Measurements from ENCODE around the gene RCCD1. TPM values are rescaled to one million over a fixed set of nuclear protein-coding genes. Genes with fewer than 3 reads are reported as not detected.
A peak's percentile ranks its signal among the peaks of the same experiment; 100 is the strongest.

RCCD1 gene
- total RNA-seq, 1 experiment from 2014 or later = 26.1 TPM

- no peak overlapping the region for H3K4me3 ChIP-seq (ENCODE audit: low read depth, low read length)
- Mint-ChIP-seq H3K36me3 (ENCODE audit: insufficient read depth, unreplicated experiment) (peaks cover 21% of the 10 kb centered on the region), H3K4me1 (ENCODE audit: low read depth, unreplicated experiment) (peaks cover 21% of the 10 kb centered on the region), H3K4me3 (ENCODE audit: unreplicated experiment) (no peak overlapping the region), H3K27me3 (ENCODE audit: insufficient read depth, unreplicated experiment) (no peaks in the 10 kb centered on the region), H3K27ac (ENCODE audit: unreplicated experiment) (no peak overlapping the region), H3K9me3 (ENCODE audit: unreplicated experiment) (no peaks in the 10 kb centered on the region)
- peaks cover 13% of the 10 kb centered on the region for H3K4me1 ChIP-seq
- BruUV-seq (replicated peaks) = no TSS peak
- CTCF ChIA-PET = no interaction called here
- H3K36me3 ChIP-seq (ENCODE audit: control insufficient read depth, insufficient read depth, low read length) = no peaks in the 10 kb centered on the region
- no peak for TF ChIP-seq CTCF (IDR thresholded peaks at IDR 0.05; ENCODE audit: insufficient read depth in 1 of 2, low read depth in 1 of 2, low read length in 1 of 2, severe bottlenecking in 1 of 2, unreplicated experiment in 1 of 2)
- no peaks in the 10 kb centered on the region for H3K27me3 ChIP-seq (replicated peaks; ENCODE audit: control insufficient read depth, insufficient read depth, low read length)
- no peaks in the 10 kb centered on the region for H3K9me3 ChIP-seq
- POLR2A ChIA-PET = no interaction called here
- intact Hi-C loops (cut with micrococcal nuclease; ENCODE audit: unreplicated experiment) = loop anchor here (5.0 kb wide), 1 partner anchor 33 kb away; no protein-coding TSS in a partner anchor
- DNase-seq = no peak
These were observed 35.8 kb downstream of the RCCD1 start for GRCh38 chr15:90990446-90990845.

- no peak overlapping the region for H3K4me3 ChIP-seq (ENCODE audit: low read depth, low read length)
- Mint-ChIP-seq H3K4me1 (ENCODE audit: low read depth, unreplicated experiment) (peaks cover 21% of the 10 kb centered on the region), H3K36me3 (ENCODE audit: insufficient read depth, unreplicated experiment) (peaks cover 21% of the 10 kb centered on the region), H3K4me3 (ENCODE audit: unreplicated experiment) (peak overlapping the region; percentile 87), H3K27ac (ENCODE audit: unreplicated experiment) (peak overlapping the region; percentile 65), H3K9me3 (ENCODE audit: unreplicated experiment) (no peaks in the 10 kb centered on the region), H3K27me3 (ENCODE audit: insufficient read depth, unreplicated experiment) (no peaks in the 10 kb centered on the region)
- BruUV-seq (replicated peaks) = no TSS peak
- ChIA-PET POLR2A (no interaction called here), CTCF (no interaction called here)
- intact Hi-C loops (cut with micrococcal nuclease; ENCODE audit: unreplicated experiment) = loop anchor here (5.0 kb wide), 1 partner anchor 34 kb away; no protein-coding TSS in a partner anchor
- no peak for TF ChIP-seq CTCF (IDR thresholded peaks at IDR 0.05; ENCODE audit: insufficient read depth in 1 of 2, low read depth in 1 of 2, low read length in 1 of 2, severe bottlenecking in 1 of 2, unreplicated experiment in 1 of 2)
- peaks cover 13% of the 10 kb centered on the region for H3K4me1 ChIP-seq
- H3K27me3 ChIP-seq (replicated peaks; ENCODE audit: control insufficient read depth, insufficient read depth, low read length) = no peaks in the 10 kb centered on the region
- H3K36me3 ChIP-seq (ENCODE audit: control insufficient read depth, insufficient read depth, low read length) = no peaks in the 10 kb centered on the region
- no peaks in the 10 kb centered on the region for H3K9me3 ChIP-seq
- DNase-seq = peak in 1 of 2 experiments; percentile 10
These were observed 37.1 kb downstream of the RCCD1 start for GRCh38 chr15:90991587-90992285.

- peaks cover 29% of the 10 kb centered on the region for H3K36me3 Mint-ChIP-seq (ENCODE audit: insufficient read depth, unreplicated experiment)
- CTCF ChIA-PET = interaction anchor here (0.7 to 1.4 kb wide), 5 partner anchors 28 to 62 kb away, joined by 3 to 9 read pairs (median 6); partner anchors contain the start of genes HDDC3, UNC45A and VPS33B
These were observed 39.4 kb downstream of the RCCD1 start for GRCh38 chr15:90994059-90994416.

More at GRCh38 chr15:90994059-90994416, 39.4 kb downstream of the RCCD1 start:
- TF ChIP-seq CTCF (IDR thresholded peaks at IDR 0.05; ENCODE audit: insufficient read depth in 1 of 2, low read depth in 1 of 2, low read length in 1 of 2, severe bottlenecking in 1 of 2, unreplicated experiment in 1 of 2) = no peak
- H3K36me3 ChIP-seq (ENCODE audit: control insufficient read depth, insufficient read depth, low read length) = peaks cover 1% of the 10 kb centered on the region; the same call in 1 of the 2 replicates
- H3K4me1 Mint-ChIP-seq (ENCODE audit: low read depth, unreplicated experiment) = peaks cover 11% of the 10 kb centered on the region
- no TSS peak for BruUV-seq (replicated peaks)
- peak overlapping the region; percentile 96 for H3K27ac Mint-ChIP-seq (ENCODE audit: unreplicated experiment)
- intact Hi-C loops (cut with micrococcal nuclease; ENCODE audit: unreplicated experiment) = loop anchor here (2.0 to 5.0 kb wide), 3 partner anchors 29 to 39 kb away; partner anchors contain the start of gene VPS33B
- H3K4me3 Mint-ChIP-seq (ENCODE audit: unreplicated experiment) = peak overlapping the region; percentile 87
- no peaks in the 10 kb centered on the region for H3K27me3 Mint-ChIP-seq (ENCODE audit: insufficient read depth, unreplicated experiment)
- no peaks in the 10 kb centered on the region for H3K27me3 ChIP-seq (replicated peaks; ENCODE audit: control insufficient read depth, insufficient read depth, low read length)
- H3K4me3 ChIP-seq (ENCODE audit: low read depth, low read length) = peak overlapping the region; percentile 83
- peaks cover 13% of the 10 kb centered on the region for H3K4me1 ChIP-seq
- peak in 1 of 2 experiments; percentile 39 for DNase-seq
- POLR2A ChIA-PET = interaction anchor here (0.6 to 1.2 kb wide), 5 partner anchors 8 to 158 kb away, joined by 4 to 16 read pairs (median 4); partner anchors contain the start of genes HDDC3 and VPS33B
- H3K9me3 ChIP-seq = no peaks in the 10 kb centered on the region
- H3K9me3 Mint-ChIP-seq (ENCODE audit: unreplicated experiment) = no peaks in the 10 kb centered on the region

All from Caco-2 (cell line).